ENCODE results near the gene DAAM1. TPM values are rescaled to one million over a fixed set of nuclear protein-coding genes. Genes with fewer than 3 reads are reported as not detected.

DAAM1 gene
- total and polyA plus RNA-seq, 3 donors from 2014 or later: 23.9 to 57.3 (median 54.6) TPM

- 75 to 87% methylated on average over 4 of the region's 4 CpGs for WGBS, 2 donors
- no peaks in the 10 kb centered on the region for H3K9me3 ChIP-seq
- DNase-seq: no peak
- no peak for TF ChIP-seq POLR2A (IDR thresholded peaks at IDR 0.05)
- no peak for TF ChIP-seq CTCF (IDR thresholded peaks at IDR 0.05)
- H3K4me1 ChIP-seq: peaks cover 26% of the 10 kb centered on the region
- intact Hi-C loops (cut with DNase I; ENCODE audit: low total_unique reads): loop anchor here (5.0 kb wide), 1 partner anchor 37 kb away; no protein-coding TSS in a partner anchor
- H3K27ac ChIP-seq: no peak overlapping the region
- no peaks in the 10 kb centered on the region for H3K27me3 ChIP-seq
- H3K4me3 ChIP-seq: no peak overlapping the region
- H3K36me3 ChIP-seq (ENCODE audit: low read depth, missing control alignments): no peaks in the 10 kb centered on the region
These were observed 27.3 kb downstream of the DAAM1 start for GRCh38 chr14:59215757-59216156.

GRCh38 chr14:59217011-59217410 is 28.5 kb downstream of the DAAM1 start:
- no peaks in the 10 kb centered on the region for H3K36me3 ChIP-seq (ENCODE audit: low read depth, missing control alignments)
- no peaks in the 10 kb centered on the region for H3K9me3 ChIP-seq
- intact Hi-C loops (cut with DNase I; ENCODE audit: low total_unique reads): loop anchor here (5.0 kb wide), 1 partner anchor 35 kb away; no protein-coding TSS in a partner anchor
- H3K4me1 ChIP-seq: peaks cover 26% of the 10 kb centered on the region
- 63 to 74% methylated on average over 1 of the region's 1 CpG for WGBS, 2 donors
- DNase-seq: no peak
- no peak overlapping the region for H3K27ac ChIP-seq
- TF ChIP-seq CTCF (IDR thresholded peaks at IDR 0.05) (no peak), POLR2A (IDR thresholded peaks at IDR 0.05) (no peak)
- no peak overlapping the region for H3K4me3 ChIP-seq
- H3K27me3 ChIP-seq: no peaks in the 10 kb centered on the region

GRCh38 chr14:59221568-59221967 is 33.1 kb downstream of the DAAM1 start:
- Histone ChIP-seq H3K27me3 (no peaks in the 10 kb centered on the region), H3K36me3 (ENCODE audit: low read depth, missing control alignments) (no peaks in the 10 kb centered on the region), H3K27ac (no peak overlapping the region), H3K4me3 (no peak overlapping the region), H3K4me1 (no peaks in the 10 kb centered on the region), H3K9me3 (no peaks in the 10 kb centered on the region)
- DNase-seq: no peak
- TF ChIP-seq POLR2A (IDR thresholded peaks at IDR 0.05): no peak
- no peak for TF ChIP-seq CTCF (IDR thresholded peaks at IDR 0.05)
- WGBS, 2 donors: 86 to 87% methylated on average over 2 of the region's 2 CpGs
- intact Hi-C loops (cut with DNase I; ENCODE audit: low total_unique reads): no loop called here

- intact Hi-C loops (cut with DNase I; ENCODE audit: low total_unique reads): no loop called here
- no peak for TF ChIP-seq CTCF (IDR thresholded peaks at IDR 0.05)
- TF ChIP-seq POLR2A (IDR thresholded peaks at IDR 0.05): no peak
- no peaks in the 10 kb centered on the region for H3K27me3 ChIP-seq
- WGBS, 2 donors: 89 to 91% methylated on average over 3 of the region's 3 CpGs
- H3K9me3 ChIP-seq: no peaks in the 10 kb centered on the region
- no peak overlapping the region for H3K27ac ChIP-seq
- H3K4me3 ChIP-seq: no peak overlapping the region
- H3K4me1 ChIP-seq: no peaks in the 10 kb centered on the region
- H3K36me3 ChIP-seq (ENCODE audit: low read depth, missing control alignments): no peaks in the 10 kb centered on the region
- DNase-seq: no peak
These were observed 35.9 kb downstream of the DAAM1 start for GRCh38 chr14:59224341-59224740.

GRCh38 chr14:59225281-59225680 is 36.8 kb downstream of the DAAM1 start:
- Histone ChIP-seq H3K9me3 (no peaks in the 10 kb centered on the region), H3K27me3 (no peaks in the 10 kb centered on the region), H3K27ac (no peak overlapping the region), H3K4me3 (no peak overlapping the region), H3K4me1 (no peaks in the 10 kb centered on the region), H3K36me3 (ENCODE audit: low read depth, missing control alignments) (no peaks in the 10 kb centered on the region)
- WGBS, 2 donors: 86 to 87% methylated on average over 2 of the region's 2 CpGs
- TF ChIP-seq POLR2A (IDR thresholded peaks at IDR 0.05): no peak
- no peak for TF ChIP-seq CTCF (IDR thresholded peaks at IDR 0.05)
- intact Hi-C loops (cut with DNase I; ENCODE audit: low total_unique reads): no loop called here
- DNase-seq: no peak
